Activated CD4-positive, alpha-beta T cell treated with anti-CD3 and anti-CD28 coated beads, Interleukin-2, Interleukin-6, amounts not matched to agents 100 ng/mL and 50 ng/mL, durations not matched to agents 16 hours and 8 hours (primary cell): Measurements from ENCODE around the gene RIN2.
"Not testable (repeated sequence)": the region's sequence is repeated elsewhere in the genome, so short reads cannot be mapped to it uniquely, and the experiment has no call there.

Experiments used
- DNase-seq: peaks from one replicate; pipeline ENCODE4 v3.0.0-alpha.2; 2020

The RIN2 gene

DNA sequence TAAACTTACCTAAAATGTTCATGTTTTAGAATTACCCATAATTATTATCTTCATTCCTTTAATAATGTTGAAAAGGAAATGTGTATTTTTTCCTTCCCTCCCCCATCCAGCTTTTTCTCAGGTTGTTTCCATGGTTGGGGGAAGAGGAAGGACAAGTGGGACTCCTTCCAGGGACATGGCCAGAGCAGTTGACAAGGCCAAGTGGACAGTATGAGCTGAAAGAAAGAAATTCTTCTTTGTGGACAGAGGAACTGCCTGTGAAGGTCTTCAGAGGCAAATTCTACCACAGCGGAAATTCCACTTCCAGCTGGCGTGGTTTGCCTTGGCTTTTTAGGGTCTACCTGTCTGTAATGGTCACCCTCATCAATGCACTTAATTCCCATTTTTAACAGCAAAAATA lies 33.8 kb downstream of the RIN2 start:
- no peak for DNase-seq

DNA sequence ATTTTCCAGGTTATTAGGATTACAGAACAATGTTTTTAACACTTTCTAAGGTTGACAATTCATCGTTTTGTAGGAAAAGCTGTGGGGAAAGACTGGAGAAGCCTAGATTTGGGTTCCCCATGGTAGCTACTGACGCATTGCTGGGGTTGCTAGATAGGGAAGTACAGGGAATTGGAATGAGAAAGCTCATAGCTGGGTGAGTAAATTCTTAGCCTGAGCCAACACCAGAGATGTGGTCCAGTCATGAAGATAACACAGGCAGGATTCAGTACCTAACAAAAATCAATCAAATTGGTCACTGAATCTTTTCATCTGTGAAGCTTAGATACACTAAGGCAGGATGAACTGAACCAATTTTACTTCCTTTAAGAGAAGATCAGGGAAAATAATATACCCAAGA lies 35.7 kb downstream of the RIN2 start:
- DNase-seq: no peak

DNA sequence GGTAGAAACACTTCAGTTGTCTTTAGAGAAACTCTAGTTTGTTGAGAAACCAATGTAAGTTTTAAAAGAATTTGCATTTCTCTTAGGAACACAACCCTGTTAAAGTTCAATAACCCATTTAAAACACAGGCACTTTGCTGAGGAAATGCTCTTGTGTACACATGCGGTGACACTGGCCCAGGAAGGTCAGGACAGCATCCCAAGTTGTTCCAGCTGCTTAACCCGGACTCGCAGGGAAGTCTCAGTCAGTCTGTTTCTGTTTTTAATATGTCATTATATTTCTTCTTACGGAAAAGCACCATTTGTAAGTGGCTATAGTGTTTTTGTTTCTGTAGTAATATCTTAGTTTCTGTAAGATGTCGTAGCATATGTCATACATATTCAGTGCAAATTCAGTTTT lies 36.9 kb downstream of the RIN2 start:
- no peak for DNase-seq

DNA sequence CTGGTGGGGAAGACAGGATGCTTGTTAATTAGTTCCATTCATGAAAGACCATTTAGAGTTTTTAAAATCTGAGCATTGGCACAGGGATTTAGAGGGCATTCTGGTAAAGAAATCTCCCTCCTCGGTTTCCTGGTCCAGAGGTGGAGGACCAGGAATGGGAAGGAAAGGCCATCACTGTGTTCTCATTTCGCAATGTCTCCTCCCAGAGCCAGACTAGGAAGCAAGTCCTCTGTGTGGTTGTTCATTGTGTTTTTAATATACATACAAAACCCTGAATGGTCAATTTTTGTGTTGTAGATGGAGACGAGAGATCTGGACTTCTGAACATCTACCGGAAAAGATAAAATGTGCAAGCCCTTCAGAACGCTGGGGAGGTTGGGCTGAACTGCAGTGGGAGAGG lies 41.3 kb downstream of the RIN2 start:
- DNase-seq: no peak

DNA sequence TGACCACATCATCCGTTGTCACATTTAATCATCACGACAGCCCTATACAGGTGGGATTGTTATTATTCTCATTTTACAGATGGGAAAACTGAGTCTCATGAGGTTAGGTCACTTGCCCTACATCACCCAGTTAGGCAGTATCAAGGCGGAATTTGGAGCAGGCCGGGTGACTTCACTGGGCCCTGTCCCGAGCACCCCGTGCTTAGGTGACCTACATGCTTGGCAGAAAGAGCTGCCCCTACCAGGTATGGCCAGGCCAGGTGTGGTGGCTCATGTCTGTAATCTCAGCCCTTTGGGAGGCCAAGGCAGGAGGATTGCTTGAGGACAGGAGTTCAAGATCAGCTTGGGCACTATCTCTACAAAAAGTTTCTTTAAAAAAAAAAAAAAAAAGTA lies 44.0 kb downstream of the RIN2 start:
- DNase-seq: no peak

DNA sequence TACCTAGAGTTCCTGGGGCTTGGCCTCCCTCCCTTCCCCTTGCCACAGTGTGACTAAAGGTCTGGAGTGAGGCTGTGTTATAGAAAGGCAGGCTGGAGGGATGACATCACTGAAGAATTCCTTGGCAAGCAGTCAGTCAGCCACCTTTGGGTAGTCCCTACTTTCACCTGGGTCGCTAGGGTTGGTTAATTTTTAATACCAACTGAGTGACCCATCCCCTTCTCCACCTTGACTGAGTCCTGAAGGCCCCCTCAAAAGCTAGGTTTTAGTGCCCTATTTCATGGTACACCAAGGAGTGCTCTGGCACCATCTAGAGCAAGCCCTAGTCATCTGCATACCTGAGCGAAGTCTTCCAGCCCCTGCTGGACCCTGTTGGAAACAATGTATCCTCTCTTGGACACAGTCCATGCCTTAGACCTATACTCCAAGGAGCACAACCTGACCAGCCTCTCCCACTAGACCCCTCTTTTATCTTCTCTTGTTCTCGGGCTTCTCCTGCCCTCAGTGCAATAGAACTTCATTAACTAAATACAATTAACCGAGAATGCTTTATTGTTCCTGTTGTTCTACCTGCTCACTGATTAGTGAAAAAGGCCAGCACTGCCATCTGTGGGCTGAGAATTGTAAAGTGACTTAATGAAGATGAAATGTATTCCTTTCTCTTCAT lies 44.6 kb downstream of the RIN2 start:
- no peak for DNase-seq

DNA sequence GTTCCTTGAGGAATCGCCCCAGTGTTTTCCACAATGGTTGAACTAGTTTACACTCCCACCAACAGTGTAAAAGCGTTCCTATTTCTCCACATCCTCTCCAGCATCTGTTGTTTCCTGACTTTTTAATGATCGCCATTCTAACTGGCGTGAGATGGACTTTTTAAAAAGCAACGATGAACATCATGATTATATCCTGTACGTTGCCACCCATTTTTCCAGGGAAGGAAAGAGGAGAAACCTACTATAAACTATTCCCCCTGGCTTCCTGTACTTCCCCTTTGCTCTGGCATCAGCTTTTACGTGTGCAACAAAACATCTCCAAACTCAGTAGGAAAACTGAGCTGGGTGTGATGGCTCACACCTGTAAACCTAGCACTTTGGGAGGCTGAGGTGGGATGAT lies 48.2 kb downstream of the RIN2 start:
- not testable (repeated sequence) for DNase-seq

DNA sequence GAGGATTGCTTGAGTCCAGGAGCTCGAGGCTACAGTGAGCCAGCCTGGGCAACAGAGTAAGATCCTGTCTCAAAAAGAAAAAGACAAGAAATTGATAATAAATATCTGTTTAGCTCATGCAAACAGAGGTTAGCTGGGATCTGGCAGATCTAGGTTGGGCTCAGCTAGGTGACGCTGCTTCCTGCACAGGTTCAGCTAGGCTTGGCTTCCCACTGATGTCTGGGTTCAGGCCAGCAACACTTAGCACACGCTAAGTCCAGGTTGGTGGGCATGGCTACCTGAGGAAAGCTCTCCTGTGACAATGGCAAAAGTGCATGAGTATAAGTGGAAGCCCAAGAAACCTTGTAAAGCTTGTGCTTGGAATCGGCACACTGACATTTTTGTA lies 48.7 kb downstream of the RIN2 start:
- DNase-seq: no peak

DNA sequence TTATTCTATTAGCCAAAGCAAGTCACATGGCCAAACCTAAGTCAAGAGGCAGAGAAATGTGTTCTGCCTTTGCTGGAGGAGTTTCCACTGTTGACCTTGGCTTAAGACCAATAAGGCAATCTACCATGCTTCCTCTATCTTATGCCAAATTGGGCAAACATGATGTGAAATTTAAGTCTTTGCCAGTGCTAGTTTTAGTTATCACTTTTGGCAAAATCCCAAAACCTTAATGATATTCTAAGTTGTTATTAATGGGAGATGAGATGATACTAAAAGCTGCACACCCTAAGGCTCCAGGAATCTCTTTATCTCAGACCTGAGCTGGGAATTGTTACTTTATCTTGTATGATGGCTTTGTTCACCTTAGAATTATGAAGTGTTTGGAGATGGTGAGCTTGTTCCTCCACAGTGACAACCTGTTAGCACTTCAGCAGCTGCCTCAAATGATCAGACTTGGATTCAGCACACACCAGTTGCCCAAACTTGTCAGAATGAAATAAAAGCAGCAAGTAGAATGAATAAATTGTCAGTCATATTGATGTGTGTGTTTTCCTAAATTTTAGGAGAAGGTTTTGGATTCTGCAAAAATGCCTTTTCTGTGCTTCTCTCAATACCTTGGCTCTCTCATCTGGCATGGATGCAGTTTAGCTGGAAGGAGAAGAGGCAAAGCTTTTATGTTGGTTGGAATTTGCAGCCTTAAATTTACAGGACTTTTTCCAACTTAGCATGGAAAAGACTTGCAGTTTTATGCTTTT lies 49.3 kb downstream of the RIN2 start:
- DNase-seq: no peak
